Bronchial epithelial cell (primary cell): ENCODE results near the gene CACNA1C. TPM values are rescaled to one million over a fixed set of nuclear protein-coding genes. Genes with fewer than 3 reads are reported as not detected.

Source experiments
- DNase-seq: peaks from one replicate; pipeline ENCODE4 v3.0.0-alpha.2; 2010; ENCODE audit warnings: low read depth
- FAIRE-seq: peaks from 2 replicates; lab custom pipeline; 2011; peaks lifted over from hg19 to GRCh38; lab: Jason Lieb, UNC
- H3K27me3 ChIP-seq: 2 replicates; pipeline ENCODE4 v1.5.1; 2011; ENCODE audit warnings: low read length; ENCODE audit not compliant: control insufficient read depth, insufficient read depth
- H3K36me3 ChIP-seq: 2 replicates; pipeline ENCODE4 v1.5.1; 2011; ENCODE audit warnings: low read length; ENCODE audit not compliant: control insufficient read depth, insufficient read depth
- H3K4me3 ChIP-seq: 2 replicates; pipeline ENCODE4 v1.5.1; 2011; ENCODE audit warnings: mild to moderate bottlenecking, low read depth, low read length, control low read depth
- total RNA-seq: library from RNA; depleted of rRNA; stranded (reverse); fragments of >200 nt; gene quantifications from 2 replicates; pipeline ENCODE4 v1.2.1, GENCODE V29; 2014
- TF ChIP-seq, protein P1 (sequence below): IDR thresholded peaks from 2 replicates; pipeline ENCODE4 v1.5.1; 2011; ENCODE audit warnings: mild to moderate bottlenecking, moderate library complexity, low read length, control low read depth, inconsistent platforms; ENCODE audit not compliant: insufficient read depth, severe bottlenecking

CACNA1C gene
- total RNA-seq, 1 donor from 2014 or later: not detected

DNA sequence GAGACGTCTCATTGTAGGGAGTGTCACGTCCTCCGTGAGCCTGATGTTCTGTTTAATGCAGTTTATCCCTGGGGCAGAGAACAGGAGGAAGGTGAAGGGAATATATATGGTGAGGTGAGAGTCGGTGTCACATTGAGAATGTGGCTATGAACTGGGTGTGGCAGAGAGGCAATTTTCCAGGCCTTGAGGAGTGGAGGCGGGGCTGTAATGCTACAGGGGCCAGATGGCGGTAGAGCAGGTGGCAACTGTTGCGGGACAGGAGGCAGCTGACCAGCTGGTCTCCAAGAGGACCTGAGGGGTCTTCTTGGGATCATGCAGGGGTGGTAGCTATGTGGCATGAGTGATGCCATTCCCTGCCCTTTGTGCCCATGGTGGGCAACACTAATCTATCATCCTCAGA is 59.6 kb downstream of the CACNA1C start:
- H3K4me3 ChIP-seq: no peak overlapping the region
- no peak for DNase-seq
- H3K27me3 ChIP-seq: no peaks in the 10 kb centered on the region
- H3K36me3 ChIP-seq: no peaks in the 10 kb centered on the region
- no peak for FAIRE-seq
- TF ChIP-seq, protein P1, sequence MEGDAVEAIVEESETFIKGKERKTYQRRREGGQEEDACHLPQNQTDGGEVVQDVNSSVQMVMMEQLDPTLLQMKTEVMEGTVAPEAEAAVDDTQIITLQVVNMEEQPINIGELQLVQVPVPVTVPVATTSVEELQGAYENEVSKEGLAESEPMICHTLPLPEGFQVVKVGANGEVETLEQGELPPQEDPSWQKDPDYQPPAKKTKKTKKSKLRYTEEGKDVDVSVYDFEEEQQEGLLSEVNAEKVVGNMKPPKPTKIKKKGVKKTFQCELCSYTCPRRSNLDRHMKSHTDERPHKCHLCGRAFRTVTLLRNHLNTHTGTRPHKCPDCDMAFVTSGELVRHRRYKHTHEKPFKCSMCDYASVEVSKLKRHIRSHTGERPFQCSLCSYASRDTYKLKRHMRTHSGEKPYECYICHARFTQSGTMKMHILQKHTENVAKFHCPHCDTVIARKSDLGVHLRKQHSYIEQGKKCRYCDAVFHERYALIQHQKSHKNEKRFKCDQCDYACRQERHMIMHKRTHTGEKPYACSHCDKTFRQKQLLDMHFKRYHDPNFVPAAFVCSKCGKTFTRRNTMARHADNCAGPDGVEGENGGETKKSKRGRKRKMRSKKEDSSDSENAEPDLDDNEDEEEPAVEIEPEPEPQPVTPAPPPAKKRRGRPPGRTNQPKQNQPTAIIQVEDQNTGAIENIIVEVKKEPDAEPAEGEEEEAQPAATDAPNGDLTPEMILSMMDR: no peak

DNA sequence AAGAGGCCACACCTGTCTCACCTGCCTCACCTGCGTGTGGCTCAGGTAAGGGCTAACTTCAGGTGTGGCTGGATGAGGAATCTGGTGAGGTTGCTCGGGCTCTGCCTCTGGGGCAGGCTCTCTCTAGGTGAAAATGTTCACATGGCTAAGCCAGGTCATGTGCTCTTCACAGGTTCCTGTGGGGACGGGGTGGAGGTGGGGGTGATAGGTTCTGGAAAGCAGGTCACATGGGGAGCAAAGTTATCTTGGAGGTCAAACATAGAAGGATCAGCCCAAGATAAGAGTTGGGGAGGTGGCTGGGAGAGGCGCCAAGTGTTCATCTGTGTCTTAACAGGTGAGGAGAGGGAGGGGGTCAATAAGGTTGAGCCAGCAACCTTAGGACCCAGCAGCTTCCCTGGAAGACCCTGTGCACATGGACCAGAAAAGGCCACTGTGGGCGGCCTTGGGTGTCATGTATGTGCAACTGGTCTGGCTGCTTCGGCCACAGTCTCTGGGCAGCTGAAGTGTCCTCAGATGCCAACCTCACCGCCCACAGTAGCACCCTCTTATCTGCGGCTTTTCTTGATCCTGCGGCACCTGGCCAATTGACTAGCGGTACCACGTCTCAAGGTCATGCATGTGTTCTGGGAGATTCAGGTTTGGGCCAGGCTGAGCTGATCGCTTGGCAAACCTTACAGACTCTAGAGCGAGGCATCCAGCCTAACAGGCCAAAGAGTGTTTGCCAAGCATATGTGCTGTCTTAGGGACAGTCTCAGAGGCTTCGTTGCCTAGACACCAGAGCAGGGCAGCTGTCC is 60.5 kb downstream of the CACNA1C start:
- Histone ChIP-seq H3K27me3 (no peaks in the 10 kb centered on the region), H3K36me3 (no peaks in the 10 kb centered on the region), H3K4me3 (no peak overlapping the region)
- TF ChIP-seq, protein P1: no peak
- FAIRE-seq (no peak), DNase-seq (no peak)

DNA sequence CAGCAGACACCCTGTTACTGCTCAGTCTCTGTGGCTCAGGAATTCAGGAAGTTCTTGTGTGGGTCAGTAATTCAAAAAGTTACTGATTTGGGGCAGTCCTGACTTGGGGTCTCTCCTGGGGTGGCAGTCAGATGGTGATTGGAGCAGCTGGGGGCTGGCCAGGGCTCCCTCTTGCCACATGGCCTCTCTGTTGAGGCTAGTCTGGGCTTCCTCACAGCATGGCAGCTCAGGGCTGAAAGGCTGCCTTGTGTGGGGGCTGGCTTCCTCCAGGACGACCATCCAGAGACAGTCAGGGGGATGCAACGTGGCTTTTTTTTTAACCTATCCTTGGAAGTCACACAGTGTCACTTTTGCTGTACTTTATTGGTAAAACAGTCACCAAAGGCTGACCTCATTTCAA is 61.3 kb downstream of the CACNA1C start:
- DNase-seq (no peak), FAIRE-seq (no peak)
- no peak overlapping the region for H3K4me3 ChIP-seq
- no peaks in the 10 kb centered on the region for H3K27me3 ChIP-seq
- TF ChIP-seq, protein P1: no peak
- H3K36me3 ChIP-seq: no peaks in the 10 kb centered on the region

DNA sequence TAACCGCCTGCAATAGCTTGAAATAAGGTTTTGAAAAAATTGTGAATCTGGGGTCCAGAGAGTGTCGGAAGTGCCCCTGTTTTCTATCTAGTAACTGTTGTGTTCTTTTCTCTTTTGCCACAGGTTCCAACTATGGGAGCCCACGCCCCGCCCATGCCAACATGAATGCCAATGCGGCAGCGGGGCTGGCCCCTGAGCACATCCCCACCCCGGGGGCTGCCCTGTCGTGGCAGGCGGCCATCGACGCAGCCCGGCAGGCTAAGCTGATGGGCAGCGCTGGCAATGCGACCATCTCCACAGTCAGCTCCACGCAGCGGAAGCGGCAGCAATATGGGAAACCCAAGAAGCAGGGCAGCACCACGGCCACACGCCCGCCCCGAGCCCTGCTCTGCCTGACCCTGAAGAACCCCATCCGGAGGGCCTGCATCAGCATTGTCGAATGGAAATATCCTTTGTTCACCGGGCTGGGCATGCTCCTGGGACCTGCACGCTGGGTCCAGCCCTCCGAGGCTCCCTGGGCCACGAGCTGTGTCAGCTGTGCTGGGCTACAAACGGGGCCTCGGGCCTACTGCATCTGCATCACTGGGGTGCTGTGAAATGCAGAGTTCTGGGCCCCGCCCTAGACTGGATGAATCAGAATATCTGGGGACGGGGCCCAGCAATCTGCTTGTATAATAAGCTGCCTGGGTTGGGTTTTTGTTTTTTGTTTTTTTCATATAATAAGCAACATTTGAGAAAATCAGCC is 62.5 kb downstream of the CACNA1C start:
- no peak for FAIRE-seq
- TF ChIP-seq, protein P1: no peak
- Histone ChIP-seq H3K27me3 (no peaks in the 10 kb centered on the region), H3K4me3 (no peak overlapping the region), H3K36me3 (no peaks in the 10 kb centered on the region)
- DNase-seq: no peak

DNA sequence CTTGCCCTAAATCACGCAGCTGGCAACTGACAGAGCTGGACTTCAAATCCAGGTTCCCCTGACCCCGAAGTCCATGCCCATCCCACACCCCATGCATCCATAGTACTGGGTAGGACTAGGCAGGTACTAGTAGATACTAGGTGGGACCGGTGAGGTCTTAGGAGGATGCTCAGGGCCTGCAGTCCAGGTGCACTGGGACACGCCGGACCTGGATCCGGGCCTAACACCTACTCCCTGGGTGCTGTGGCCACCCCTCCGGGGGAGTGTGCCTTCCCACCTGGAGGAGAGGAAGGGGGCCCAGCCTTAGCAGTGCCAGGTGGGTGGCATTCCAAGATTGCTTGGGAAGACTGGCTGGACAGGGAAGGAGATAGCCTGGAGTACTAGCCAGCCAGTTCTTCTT is 64.8 kb downstream of the CACNA1C start:
- H3K36me3 ChIP-seq: no peaks in the 10 kb centered on the region
- TF ChIP-seq, protein P1: no peak
- H3K27me3 ChIP-seq: no peaks in the 10 kb centered on the region
- H3K4me3 ChIP-seq: no peak overlapping the region
- DNase-seq: no peak
- FAIRE-seq: no peak
